Neuronal stem cell (in vitro differentiated cells): Measurements from ENCODE around the gene MRPS18B.
"Not testable (repeated sequence)": the region's sequence is repeated elsewhere in the genome, so short reads cannot be mapped to it uniquely, and the experiment has no call there.

ENCODE experiments used
- DNase-seq: peaks from one replicate; pipeline ENCODE4 v3.0.0-alpha.2; 2013; ENCODE audit warnings: low spot score
- H2AFZ ChIP-seq: one replicate; pipeline ENCODE4 v1.6.1; 2013; ENCODE audit warnings: mild to moderate bottlenecking, low read length, inconsistent platforms
- H2AK5ac ChIP-seq: 2 replicates; pipeline ENCODE4 v1.6.1; 2013; ENCODE audit warnings: low read depth, mild to moderate bottlenecking, inconsistent platforms, low read length, moderate library complexity, mixed read lengths
- H2BK120ac ChIP-seq: 2 replicates; pipeline ENCODE4 v1.6.1; 2013; ENCODE audit warnings: low read depth, mild to moderate bottlenecking, inconsistent platforms, low read length, moderate library complexity, mixed read lengths
- H2BK12ac ChIP-seq: one replicate; pipeline ENCODE4 v1.6.1; 2013; ENCODE audit warnings: low read length, inconsistent platforms
- H2BK15ac ChIP-seq: 2 replicates; pipeline ENCODE4 v1.6.1; 2013; ENCODE audit warnings: mild to moderate bottlenecking, low read length, inconsistent platforms, mixed read lengths
- H2BK5ac ChIP-seq: one replicate; pipeline ENCODE4 v1.6.1; 2013; ENCODE audit warnings: inconsistent platforms, mild to moderate bottlenecking, low read length, moderate library complexity
- H3K14ac ChIP-seq: one replicate; pipeline ENCODE4 v1.6.1; 2013; ENCODE audit warnings: low read length, inconsistent platforms
- H3K18ac ChIP-seq: 2 replicates; pipeline ENCODE4 v1.6.1; 2013; ENCODE audit warnings: low read length, inconsistent platforms
- H3K23ac ChIP-seq: 2 replicates; pipeline ENCODE4 v1.6.1; 2013; ENCODE audit warnings: low read depth, mild to moderate bottlenecking, mixed read lengths, low read length, inconsistent platforms; ENCODE audit not compliant: poor library complexity
- H3K27ac ChIP-seq: replicated peaks from 3 replicates; pipeline ENCODE4 v1.5.1; 2013; ENCODE audit warnings: low read length, inconsistent platforms
- H3K27me3 ChIP-seq, 3 experiments: 2 replicates each; pipeline ENCODE4 v1.6.1; 2013; ENCODE audit warnings: low read length in 3 of 3, mild to moderate bottlenecking in 2 of 3, inconsistent platforms in 1 of 3, low read depth in 1 of 3, mixed read lengths in 1 of 3, moderate library complexity in 1 of 3; ENCODE audit not compliant: control insufficient read depth in 3 of 3, insufficient read depth in 3 of 3
- H3K36me3 ChIP-seq, 2 donors: replicated peaks in 1 of 2; 2 replicates each; pipeline ENCODE4 v1.6.1; 2013; ENCODE audit warnings: low read length in 2 of 2; ENCODE audit not compliant: control insufficient read depth in 2 of 2, insufficient read depth in 2 of 2
- H3K4ac ChIP-seq: 2 replicates; pipeline ENCODE4 v1.6.1; 2013; ENCODE audit warnings: inconsistent platforms, mild to moderate bottlenecking, low read length, moderate library complexity
- H3K4me1 ChIP-seq, 2 donors: 1 replicate in 1 of 2; 2 replicates in 1 of 2; pipeline ENCODE4 v1.6.1; 2013; ENCODE audit warnings: low read length in 2 of 2, low read depth in 1 of 2; ENCODE audit not compliant: control insufficient read depth in 2 of 2, insufficient read depth in 1 of 2
- H3K4me2 ChIP-seq: one replicate; pipeline ENCODE4 v1.6.1; 2013; ENCODE audit warnings: mild to moderate bottlenecking, low read length, inconsistent platforms; ENCODE audit not compliant: insufficient read depth, poor library complexity, severe bottlenecking
- H3K4me3 ChIP-seq, 2 donors: 2 replicates each; pipeline ENCODE4 v1.5.1; 2013; ENCODE audit warnings: low read length in 2 of 2, mild to moderate bottlenecking in 2 of 2, inconsistent platforms in 1 of 2, moderate library complexity in 1 of 2
- H3K79me1 ChIP-seq: one replicate; pipeline ENCODE4 v1.6.1; 2013; ENCODE audit warnings: low read depth, mild to moderate bottlenecking, inconsistent platforms, low read length, moderate library complexity
- H3K9ac ChIP-seq: one replicate; pipeline ENCODE4 v1.6.1; 2013; ENCODE audit warnings: mild to moderate bottlenecking, low read depth, low read length, inconsistent platforms; ENCODE audit not compliant: poor library complexity
- H3K9me3 ChIP-seq, 2 donors: replicated peaks in 1 of 2; 2 replicates each; pipeline versions ENCODE3 to v1.6.1; 2013; ENCODE audit warnings: low read length in 2 of 2, mild to moderate bottlenecking in 2 of 2, inconsistent platforms in 1 of 2, low read depth in 1 of 2, mixed read lengths in 1 of 2, moderate library complexity in 1 of 2; ENCODE audit not compliant: control insufficient read depth in 2 of 2, insufficient read depth in 1 of 2
- H4K8ac ChIP-seq: one replicate; pipeline ENCODE4 v1.6.1; 2013; ENCODE audit warnings: low read depth, mild to moderate bottlenecking, inconsistent platforms, low read length, moderate library complexity
- H4K91ac ChIP-seq: one replicate; pipeline ENCODE4 v1.6.1; 2013; ENCODE audit warnings: low read length, low read depth, mild to moderate bottlenecking, inconsistent platforms; ENCODE audit not compliant: poor library complexity
- WGBS, 2 donors: extraction: QIAGEN DNeasy Blood & Tissue Kit; methylation state at CpG; one replicate each; pipeline ENCODE4 v1.1.7; 2013; ENCODE audit warnings: missing lambda C conversion rate in 2 of 2, mixed read lengths in 1 of 2; ENCODE audit not compliant: insufficient read length in 2 of 2, insufficient replicate concordance in 1 of 2; ENCODE audit errors: extremely low coverage in 2 of 2; 5-methylcytosine and 5-hydroxymethylcytosine counted together

Gene MRPS18B

DNA sequence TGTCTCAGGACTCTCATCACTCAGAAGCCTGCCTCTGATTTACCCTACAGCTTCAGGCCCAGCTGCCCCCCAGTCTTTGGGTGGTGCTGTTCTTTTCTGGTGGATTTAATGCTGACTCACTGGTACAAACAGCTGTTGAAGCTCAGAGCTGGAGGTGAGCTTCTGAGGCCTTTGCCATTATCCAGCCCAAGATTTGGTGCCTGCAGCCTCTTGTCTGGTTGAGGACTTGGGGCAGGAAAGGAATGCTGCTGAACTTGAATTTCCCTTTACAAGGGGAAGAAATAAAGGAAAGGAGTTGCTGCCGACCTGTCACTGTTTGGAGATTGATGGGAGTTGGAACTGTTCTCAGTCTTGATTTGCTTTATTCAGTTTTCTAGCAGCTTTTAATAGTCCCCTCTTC is 26.6 kb upstream of the MRPS18B start:
- H3K14ac ChIP-seq, result no peak overlapping the region
- H4K8ac ChIP-seq, result no peak overlapping the region
- no peak overlapping the region for H3K4me2 ChIP-seq
- no peak overlapping the region for H2AK5ac ChIP-seq
- H3K27me3 ChIP-seq, result no peaks in the 10 kb centered on the region
- no peak overlapping the region for H3K4ac ChIP-seq
- no peak overlapping the region for H3K4me3 ChIP-seq
- no peaks in the 10 kb centered on the region for H3K4me1 ChIP-seq
- no peak overlapping the region for H3K27ac ChIP-seq
- no peak overlapping the region for H2BK5ac ChIP-seq
- no peaks in the 10 kb centered on the region for H3K79me1 ChIP-seq
- H3K23ac ChIP-seq, result no peak overlapping the region
- no peak overlapping the region for H2BK15ac ChIP-seq
- no peak overlapping the region for H3K18ac ChIP-seq
- peaks cover 37 to 97% of the 10 kb centered on the region in 2 donors for H3K36me3 ChIP-seq
- DNase-seq, result no peak
- H3K9me3 ChIP-seq, result no peaks in the 10 kb centered on the region
- WGBS, 2 donors, result no CpG with 5 or more reads among the region's 1 CpG
- H3K9ac ChIP-seq, result no peak overlapping the region
- no peak overlapping the region for H4K91ac ChIP-seq
- H2BK12ac ChIP-seq, result no peak overlapping the region
- H2AFZ ChIP-seq, result no peak overlapping the region
- no peak overlapping the region for H2BK120ac ChIP-seq

DNA sequence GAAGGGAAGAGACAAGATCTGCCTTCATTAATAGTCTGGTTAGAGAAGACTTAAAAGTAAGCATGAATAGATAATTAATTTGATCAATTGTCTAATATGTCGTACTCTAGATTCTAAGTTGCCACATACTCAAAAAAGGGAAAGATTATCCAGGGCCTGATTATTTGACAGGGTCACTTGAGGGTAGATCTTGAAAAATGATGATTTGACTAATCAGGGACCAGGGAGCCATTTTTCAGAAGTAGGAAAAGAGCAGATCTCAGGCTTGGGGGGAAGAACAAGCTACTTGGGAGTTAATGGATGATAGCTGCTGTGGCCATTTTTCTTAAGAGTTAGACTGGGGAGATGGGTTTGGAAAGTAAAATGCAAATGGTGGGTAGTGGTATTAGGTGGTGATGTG is 25.4 kb upstream of the MRPS18B start:
- no peak overlapping the region for H4K8ac ChIP-seq
- peaks cover 31 to 84% of the 10 kb centered on the region in 2 donors for H3K36me3 ChIP-seq
- no peak overlapping the region for H3K23ac ChIP-seq
- H3K14ac ChIP-seq, result no peak overlapping the region
- no peak overlapping the region for H2BK15ac ChIP-seq
- H3K27ac ChIP-seq, result no peak overlapping the region
- no peak overlapping the region for H3K9ac ChIP-seq
- no peak overlapping the region for H2BK5ac ChIP-seq
- H3K18ac ChIP-seq, result no peak overlapping the region
- no peak overlapping the region for H2AFZ ChIP-seq
- no CpG with 5 or more reads among the region's 1 CpG for WGBS, 2 donors
- H2BK120ac ChIP-seq, result no peak overlapping the region
- DNase-seq, result no peak
- H2BK12ac ChIP-seq, result no peak overlapping the region
- H3K4me3 ChIP-seq, result no peak overlapping the region
- H2AK5ac ChIP-seq, result no peak overlapping the region
- H4K91ac ChIP-seq, result no peak overlapping the region
- no peaks in the 10 kb centered on the region for H3K79me1 ChIP-seq
- H3K27me3 ChIP-seq, result no peaks in the 10 kb centered on the region
- no peaks in the 10 kb centered on the region for H3K4me1 ChIP-seq
- H3K9me3 ChIP-seq, result no peaks in the 10 kb centered on the region
- no peak overlapping the region for H3K4ac ChIP-seq
- no peak overlapping the region for H3K4me2 ChIP-seq

DNA sequence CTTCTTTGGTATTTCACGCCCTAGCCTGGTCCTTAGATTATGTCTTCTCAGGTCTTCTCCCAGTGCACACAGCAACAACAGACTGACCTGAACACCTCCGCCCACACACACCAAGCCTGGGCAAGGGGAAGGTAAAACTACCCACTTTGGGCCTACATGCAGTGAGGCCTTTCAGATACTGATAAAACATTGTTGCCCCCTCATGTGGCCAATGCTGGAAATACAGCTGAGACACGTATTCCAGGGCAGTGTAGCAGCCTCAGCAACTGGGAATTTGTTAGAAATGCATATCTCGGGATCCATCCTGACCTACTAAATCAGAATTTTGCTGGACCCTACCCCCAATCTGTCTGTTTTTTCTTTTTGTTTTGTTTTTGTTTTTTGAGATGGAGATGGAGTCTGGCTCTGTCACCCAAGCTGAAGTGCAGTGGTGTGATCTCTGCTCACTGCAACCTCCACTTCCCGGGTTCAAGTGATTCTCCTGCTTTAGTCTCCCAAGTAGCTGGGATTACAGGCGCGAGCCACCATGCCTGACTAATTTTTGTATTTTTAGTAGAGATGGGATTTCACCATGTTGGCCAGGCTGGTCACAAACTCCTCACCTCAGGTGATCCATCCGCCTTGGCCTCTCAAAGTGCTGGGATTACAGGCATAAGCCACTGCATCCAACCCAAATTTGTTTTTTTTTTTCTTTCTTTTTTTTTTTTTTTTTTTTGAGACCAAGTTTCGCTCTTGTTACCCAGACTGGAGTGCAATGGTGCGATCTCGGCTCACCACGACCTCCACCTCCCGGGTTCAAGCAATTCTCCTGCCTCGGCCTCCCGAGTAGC is 20.1 kb upstream of the MRPS18B start:
- not testable (repeated sequence) for H3K23ac ChIP-seq, H2BK15ac ChIP-seq, H3K14ac ChIP-seq, H2BK120ac ChIP-seq, H3K4me2 ChIP-seq, H2BK12ac ChIP-seq, H4K8ac ChIP-seq, H3K9ac ChIP-seq, H3K79me1 ChIP-seq, H3K27me3 ChIP-seq, H2AK5ac ChIP-seq, H3K9me3 ChIP-seq, H2BK5ac ChIP-seq, H3K4me3 ChIP-seq, H2AFZ ChIP-seq, H3K27ac ChIP-seq, H3K4me1 ChIP-seq, H3K4ac ChIP-seq, H3K18ac ChIP-seq, H4K91ac ChIP-seq
- no CpG with 5 or more reads among the region's 15 CpGs for WGBS, 2 donors
- DNase-seq, result peak; percentile 67
- H3K36me3 ChIP-seq, result peaks cover 29 to 63% of the 10 kb centered on the region in 2 donors

DNA sequence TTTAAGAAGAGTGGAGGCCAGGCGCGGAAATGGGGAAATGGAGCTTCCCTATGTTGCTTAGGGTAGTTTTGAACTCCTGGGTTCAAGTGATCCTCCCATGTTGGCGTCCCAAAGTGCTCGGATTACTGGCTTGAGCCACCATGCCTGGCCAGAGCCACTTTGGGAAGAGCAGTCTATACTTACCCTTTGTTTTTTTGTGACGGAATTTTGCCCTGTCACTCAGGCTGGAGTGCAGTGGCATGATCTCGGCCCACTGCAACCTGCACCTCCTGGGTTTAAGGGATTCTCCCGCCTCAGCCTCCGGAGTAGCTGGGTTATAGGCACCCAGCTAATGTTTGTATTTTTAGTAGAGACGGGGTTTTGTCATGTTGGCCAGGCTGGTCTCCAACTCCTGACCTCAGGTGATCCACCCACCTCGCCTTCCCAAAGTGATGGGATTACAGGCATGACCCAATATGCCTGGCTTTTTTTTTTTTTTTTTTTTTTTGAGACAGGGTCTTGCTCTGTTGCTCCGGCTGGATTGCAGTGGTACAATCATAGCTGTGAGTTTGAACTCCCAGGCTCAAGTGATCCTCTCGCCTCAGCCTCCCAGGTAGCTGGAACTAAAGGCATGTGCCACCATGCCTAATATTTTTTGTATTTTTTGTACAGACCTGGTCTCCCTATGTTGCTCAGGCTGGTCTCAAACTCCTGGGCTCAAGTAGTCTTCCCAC is 18.6 kb upstream of the MRPS18B start:
- Histone ChIP-seq H3K9me3 (no peaks in the 10 kb centered on the region), H2BK12ac (no peak overlapping the region), H3K27me3 (no peaks in the 10 kb centered on the region), H3K4ac (no peak overlapping the region), H2AK5ac (no peak overlapping the region), H3K36me3 (peaks cover 41 to 64% of the 10 kb centered on the region in 2 donors), H3K9ac (no peak overlapping the region), H3K4me1 (no peaks in the 10 kb centered on the region), H4K8ac (no peak overlapping the region), H3K79me1 (no peaks in the 10 kb centered on the region), H3K4me3 (no peak overlapping the region), H3K4me2 (no peak overlapping the region), H3K23ac (no peak overlapping the region), H2BK15ac (no peak overlapping the region), H3K27ac (no peak overlapping the region), H2BK120ac (no peak overlapping the region), H3K18ac (no peak overlapping the region), H2BK5ac (no peak overlapping the region), H4K91ac (no peak overlapping the region), H3K14ac (no peak overlapping the region), H2AFZ (no peak overlapping the region)
- no peak for DNase-seq
- no CpG with 5 or more reads among the region's 12 CpGs for WGBS, 2 donors
